Measurements from ENCODE around the gene CCDC12. TPM values are rescaled to one million over a fixed set of nuclear protein-coding genes. Genes with fewer than 3 reads are reported as not detected.
A peak's percentile ranks its signal among the peaks of the same experiment; 100 is the strongest.

The CCDC12 gene
- total and polyA plus RNA-seq, 9 of the 15 experiments (the other 6 are each of a cell fraction or from before 2014, with no cell fraction given) = 8.9 to 201 (median 86.9) TPM

DNA sequence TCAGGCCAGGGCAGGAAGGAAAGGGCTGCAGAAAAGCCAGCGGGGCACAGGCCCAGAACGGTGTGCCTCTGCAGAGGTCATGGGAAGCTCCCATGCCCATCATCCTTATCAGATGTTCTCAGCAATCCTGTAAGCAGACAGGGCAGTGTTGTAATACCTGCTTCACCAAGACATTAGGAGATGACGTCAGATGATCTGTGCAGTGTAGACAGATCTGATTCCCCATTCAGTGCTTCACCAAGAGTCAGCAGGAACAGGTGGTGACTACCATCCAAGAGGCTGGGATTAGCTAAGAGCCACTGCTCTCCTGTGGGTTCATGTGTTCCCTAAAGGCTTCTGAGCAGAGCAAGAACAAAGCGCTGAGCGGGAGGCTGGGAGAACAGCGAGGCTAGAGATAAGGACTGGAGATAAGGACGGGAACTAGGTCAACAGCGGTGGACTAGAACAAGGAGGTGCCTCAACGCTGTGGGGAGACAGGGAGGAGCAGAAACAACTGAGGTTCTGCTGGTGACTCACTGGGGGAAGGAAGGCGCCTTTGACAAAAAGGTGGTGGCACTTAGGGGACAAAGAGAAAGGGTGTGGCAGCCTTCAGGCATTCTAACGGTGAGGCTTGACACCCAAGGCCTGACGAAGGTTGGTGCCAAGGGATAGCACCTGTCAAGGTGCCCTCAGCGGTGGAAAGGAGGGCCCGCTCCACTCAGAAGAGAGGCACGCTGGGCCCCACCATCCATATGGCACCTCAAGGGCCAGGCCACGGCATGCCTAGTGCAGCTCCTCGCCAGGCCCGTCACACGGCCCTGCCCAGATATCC, 28.4 kb downstream of the CCDC12 start (continued):
- TF ChIP-seq, protein P1, sequence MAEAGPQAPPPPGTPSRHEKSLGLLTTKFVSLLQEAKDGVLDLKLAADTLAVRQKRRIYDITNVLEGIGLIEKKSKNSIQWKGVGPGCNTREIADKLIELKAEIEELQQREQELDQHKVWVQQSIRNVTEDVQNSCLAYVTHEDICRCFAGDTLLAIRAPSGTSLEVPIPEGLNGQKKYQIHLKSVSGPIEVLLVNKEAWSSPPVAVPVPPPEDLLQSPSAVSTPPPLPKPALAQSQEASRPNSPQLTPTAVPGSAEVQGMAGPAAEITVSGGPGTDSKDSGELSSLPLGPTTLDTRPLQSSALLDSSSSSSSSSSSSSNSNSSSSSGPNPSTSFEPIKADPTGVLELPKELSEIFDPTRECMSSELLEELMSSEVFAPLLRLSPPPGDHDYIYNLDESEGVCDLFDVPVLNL (CRISPR knock-in tag; IDR thresholded peaks at IDR 0.05; ENCODE audit: low read depth) = no peak
- TF ChIP-seq ZNF79 (CRISPR knock-in tag; IDR thresholded peaks at IDR 0.05; ENCODE audit: low read depth) (no peak), HIVEP1 (CRISPR knock-in tag; IDR thresholded peaks at IDR 0.05) (peak; percentile 60; the same call in 1 of the 2 replicates), CBX8 (IDR thresholded peaks at IDR 0.05; ENCODE audit: borderline replicate concordance, extremely low read depth, low read depth, low read length, poor library complexity, severe bottlenecking) (no peak), SIRT6 (IDR thresholded peaks at IDR 0.05; ENCODE audit: low read depth, low read length) (no peak), ZC3H8 (IDR thresholded peaks at IDR 0.05) (no peak), MTA3 (IDR thresholded peaks at IDR 0.05; ENCODE audit: borderline replicate concordance) (peak; percentile 95; the same call in 1 of the 2 replicates), HNRNPK (IDR thresholded peaks at IDR 0.05; ENCODE audit: low read depth, low read length, poor library complexity, severe bottlenecking) (no peak), SMAD4 (CRISPR knock-in tag; conservative IDR thresholded peaks at IDR 0.05) (peak; percentile 93), MAFK (IDR thresholded peaks at IDR 0.05; ENCODE audit: low read length) (peak; percentile 71), ASH1L (IDR thresholded peaks at IDR 0.05; ENCODE audit: borderline replicate concordance, low read depth, partially characterized antibody) (no peak), TFAM (CRISPR knock-in tag; conservative IDR thresholded peaks at IDR 0.05) (no peak), FOS (IDR thresholded peaks at IDR 0.05; ENCODE audit: extremely low read depth, insufficient read length) (peak; percentile 41), ZNF707 (CRISPR knock-in tag; conservative IDR thresholded peaks at IDR 0.05) (no peak), POLR2G (IDR thresholded peaks at IDR 0.05; ENCODE audit: low read depth, low read length) (peak; percentile 31; the same call in 1 of the 2 replicates), NR2C2 (CRISPR knock-in tag; IDR thresholded peaks at IDR 0.05) (no peak), NR2C2 (tag; IDR thresholded peaks at IDR 0.05) (peak; percentile 70; the same call in 1 of the 2 replicates), TBL1XR1 (IDR thresholded peaks at IDR 0.05; ENCODE audit: low read length in 2 of 2) (peak in 1 of 2 experiments; percentile 57; a peak in 2 of 4 replicates), MYC (IDR thresholded peaks at IDR 0.05; ENCODE audit: low read depth, low read length) (peak; percentile 74), MYC (CRISPR knock-in tag; IDR thresholded peaks at IDR 0.05; ENCODE audit: borderline replicate concordance, low read depth) (0 out of 2 replicates have a peak, but pooled peaks have one; percentile 19)
- TF ChIP-seq, protein P2, sequence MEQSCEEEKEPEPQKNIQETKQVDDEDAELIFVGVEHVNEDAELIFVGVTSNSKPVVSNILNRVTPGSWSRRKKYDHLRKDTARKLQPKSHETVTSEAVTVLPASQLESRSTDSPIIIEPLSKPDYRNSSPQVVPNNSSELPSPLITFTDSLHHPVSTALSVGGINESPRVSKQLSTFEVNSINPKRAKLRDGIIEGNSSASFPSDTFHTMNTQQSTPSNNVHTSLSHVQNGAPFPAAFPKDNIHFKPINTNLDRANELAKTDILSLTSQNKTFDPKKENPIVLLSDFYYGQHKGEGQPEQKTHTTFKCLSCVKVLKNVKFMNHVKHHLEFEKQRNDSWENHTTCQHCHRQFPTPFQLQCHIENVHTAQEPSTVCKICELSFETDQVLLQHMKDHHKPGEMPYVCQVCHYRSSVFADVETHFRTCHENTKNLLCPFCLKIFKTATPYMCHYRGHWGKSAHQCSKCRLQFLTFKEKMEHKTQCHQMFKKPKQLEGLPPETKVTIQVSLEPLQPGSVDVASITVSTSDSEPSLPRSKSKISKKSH (CRISPR knock-in tag; IDR thresholded peaks at IDR 0.05) = no peak
